ENCODE data around the gene ANKS1A. TPM values are rescaled to one million over a fixed set of nuclear protein-coding genes. Genes with fewer than 3 reads are reported as not detected.

The ANKS1A gene
- total RNA-seq, 2 donors from 2014 or later = 34.9 to 36.4 TPM

DNA sequence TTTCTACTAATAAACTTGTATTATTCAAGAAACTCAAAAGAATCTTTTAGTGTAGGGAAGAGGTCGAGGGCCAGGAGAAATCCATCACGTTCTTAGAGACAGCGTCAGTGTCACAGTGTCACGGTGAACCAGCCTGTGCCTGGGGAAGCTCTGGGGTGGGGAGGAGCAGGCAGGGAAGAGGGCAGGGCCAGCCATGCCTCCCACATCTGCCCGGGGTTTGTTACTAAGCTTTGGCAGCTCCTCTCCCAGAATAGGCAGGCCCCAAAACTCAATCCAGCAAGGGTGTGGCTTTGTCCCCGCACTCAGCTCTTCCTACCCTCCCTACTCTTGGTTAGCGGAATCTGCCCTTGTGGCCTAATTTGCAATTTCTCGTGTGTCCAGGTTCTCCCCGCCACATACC, 179.2 kb downstream of the ANKS1A start:
- WGBS, 2 experiments (ENCODE audit: insufficient coverage in 1 of 2, insufficient read length in 1 of 2) = 89 to 93% methylated on average over 3 to 9 of the region's 9 CpGs
- peaks cover 15% of the 10 kb centered on the region for H3K36me3 Mint-ChIP-seq (ENCODE audit: low read depth)

DNA sequence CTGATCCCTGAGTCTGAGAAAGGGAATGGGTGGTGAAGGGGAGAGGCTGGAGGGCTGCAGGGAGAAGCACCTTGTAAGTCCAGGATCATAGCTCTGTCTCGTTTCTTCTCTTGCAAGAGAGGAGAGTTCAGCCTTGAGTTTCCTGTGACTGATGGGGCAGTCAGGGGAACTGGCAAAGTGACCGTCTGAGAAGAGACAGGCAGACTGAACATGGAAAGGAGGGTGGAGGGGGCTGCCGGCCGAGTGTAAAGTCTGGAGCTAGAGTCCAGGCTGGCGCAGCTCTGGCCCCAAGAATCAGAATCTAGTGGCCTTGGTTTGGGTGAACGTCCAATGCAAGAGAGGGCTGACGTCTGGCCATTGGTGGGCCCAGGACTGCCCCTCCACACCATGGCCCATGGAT, 179.6 kb downstream of the ANKS1A start:
- WGBS, 2 experiments (ENCODE audit: insufficient coverage in 1 of 2, insufficient read length in 1 of 2) = 79 to 84% methylated on average over 5 to 7 of the region's 7 CpGs
- H3K9me3 ChIP-seq (ENCODE audit: control insufficient read depth, low read length) = no peaks in the 10 kb centered on the region
- H3K9me3 Mint-ChIP-seq = no peaks in the 10 kb centered on the region
- peaks cover 42% of the 10 kb centered on the region for H3K4me1 Mint-ChIP-seq
- peaks cover 20% of the 10 kb centered on the region for H3K4me1 ChIP-seq (ENCODE audit: control insufficient read depth, insufficient read depth, low read length)
- H3K27ac ChIP-seq (ENCODE audit: low read depth, low read length) = peak overlapping the region; percentile 58
- TF ChIP-seq, protein P1, sequence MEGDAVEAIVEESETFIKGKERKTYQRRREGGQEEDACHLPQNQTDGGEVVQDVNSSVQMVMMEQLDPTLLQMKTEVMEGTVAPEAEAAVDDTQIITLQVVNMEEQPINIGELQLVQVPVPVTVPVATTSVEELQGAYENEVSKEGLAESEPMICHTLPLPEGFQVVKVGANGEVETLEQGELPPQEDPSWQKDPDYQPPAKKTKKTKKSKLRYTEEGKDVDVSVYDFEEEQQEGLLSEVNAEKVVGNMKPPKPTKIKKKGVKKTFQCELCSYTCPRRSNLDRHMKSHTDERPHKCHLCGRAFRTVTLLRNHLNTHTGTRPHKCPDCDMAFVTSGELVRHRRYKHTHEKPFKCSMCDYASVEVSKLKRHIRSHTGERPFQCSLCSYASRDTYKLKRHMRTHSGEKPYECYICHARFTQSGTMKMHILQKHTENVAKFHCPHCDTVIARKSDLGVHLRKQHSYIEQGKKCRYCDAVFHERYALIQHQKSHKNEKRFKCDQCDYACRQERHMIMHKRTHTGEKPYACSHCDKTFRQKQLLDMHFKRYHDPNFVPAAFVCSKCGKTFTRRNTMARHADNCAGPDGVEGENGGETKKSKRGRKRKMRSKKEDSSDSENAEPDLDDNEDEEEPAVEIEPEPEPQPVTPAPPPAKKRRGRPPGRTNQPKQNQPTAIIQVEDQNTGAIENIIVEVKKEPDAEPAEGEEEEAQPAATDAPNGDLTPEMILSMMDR (conservative IDR thresholded peaks at IDR 0.05) = no peak
- peaks cover 8% of the 10 kb centered on the region for H3K36me3 ChIP-seq (ENCODE audit: control insufficient read depth, insufficient read depth, low read length)
- peak; percentile 75 for DNase-seq
- no peak overlapping the region for H3K9ac ChIP-seq (ENCODE audit: extremely low read depth, low read length, poor library complexity, severe bottlenecking)
- H3K36me3 Mint-ChIP-seq (ENCODE audit: low read depth) = peaks cover 14% of the 10 kb centered on the region
- no peaks in the 10 kb centered on the region for H3K27me3 Mint-ChIP-seq (ENCODE audit: insufficient read depth)
- no peak overlapping the region for H3K4me3 ChIP-seq (ENCODE audit: low read length)
- H3K4me3 Mint-ChIP-seq = no peak overlapping the region
- no peaks in the 10 kb centered on the region for H3K27me3 ChIP-seq (ENCODE audit: control insufficient read depth, insufficient read depth, low read length, poor library complexity, severe bottlenecking)
- H3K27ac Mint-ChIP-seq = peak overlapping the region; percentile 88

More for the DNA sequence above, 179.2 kb downstream of the ANKS1A start:
- no peak overlapping the region for H3K4me3 Mint-ChIP-seq
- H3K27ac Mint-ChIP-seq = peak overlapping the region; percentile 88
- Histone ChIP-seq H3K4me3 (ENCODE audit: low read length) (no peak overlapping the region), H3K9ac (ENCODE audit: extremely low read depth, low read length, poor library complexity, severe bottlenecking) (no peak overlapping the region), H3K9me3 (ENCODE audit: control insufficient read depth, low read length) (no peaks in the 10 kb centered on the region), H3K4me1 (ENCODE audit: control insufficient read depth, insufficient read depth, low read length) (peaks cover 16% of the 10 kb centered on the region), H3K36me3 (ENCODE audit: control insufficient read depth, insufficient read depth, low read length) (peaks cover 12% of the 10 kb centered on the region), H3K27me3 (ENCODE audit: control insufficient read depth, insufficient read depth, low read length, poor library complexity, severe bottlenecking) (no peaks in the 10 kb centered on the region), H3K27ac (ENCODE audit: low read depth, low read length) (peak overlapping the region; percentile 58)
- TF ChIP-seq, protein P1 (conservative IDR thresholded peaks at IDR 0.05) = no peak
- no peaks in the 10 kb centered on the region for H3K9me3 Mint-ChIP-seq
- DNase-seq = no peak
- no peaks in the 10 kb centered on the region for H3K27me3 Mint-ChIP-seq (ENCODE audit: insufficient read depth)
- H3K4me1 Mint-ChIP-seq = peaks cover 40% of the 10 kb centered on the region

DNA sequence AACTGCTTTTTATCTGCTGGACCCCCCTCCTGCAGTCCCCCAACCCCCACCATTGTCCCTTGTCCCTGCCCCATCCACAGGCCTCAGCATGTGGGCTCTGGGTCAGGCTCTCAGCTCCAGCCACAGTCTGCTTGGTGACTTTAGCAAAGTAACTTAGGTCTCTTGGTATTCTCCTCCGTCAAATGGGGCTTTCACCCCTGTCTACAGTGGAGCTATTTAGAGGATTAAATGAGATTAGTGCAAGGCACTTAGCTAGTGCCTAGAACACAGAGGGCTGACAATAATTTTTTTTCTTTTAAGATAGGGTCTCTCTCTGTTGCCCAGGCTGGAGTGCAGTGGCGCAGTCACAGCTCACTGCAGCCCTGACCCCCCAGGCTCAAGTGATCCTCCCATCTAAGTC, 180.2 kb downstream of the ANKS1A start:
- no peaks in the 10 kb centered on the region for H3K9me3 Mint-ChIP-seq
- H3K27ac ChIP-seq (ENCODE audit: low read depth, low read length) = no peak overlapping the region
- H3K4me3 Mint-ChIP-seq = no peak overlapping the region
- DNase-seq = no peak
- no peaks in the 10 kb centered on the region for H3K27me3 Mint-ChIP-seq (ENCODE audit: insufficient read depth)
- TF ChIP-seq, protein P1 (conservative IDR thresholded peaks at IDR 0.05) = no peak
- peaks cover 16% of the 10 kb centered on the region for H3K36me3 Mint-ChIP-seq (ENCODE audit: low read depth)
- H3K36me3 ChIP-seq (ENCODE audit: control insufficient read depth, insufficient read depth, low read length) = peaks cover 6% of the 10 kb centered on the region
- WGBS, 2 experiments (ENCODE audit: insufficient coverage in 1 of 2, insufficient read length in 1 of 2) = 86 to 94% methylated on average over 2 of the region's 2 CpGs
- peaks cover 25% of the 10 kb centered on the region for H3K4me1 ChIP-seq (ENCODE audit: control insufficient read depth, insufficient read depth, low read length)
- peaks cover 48% of the 10 kb centered on the region for H3K4me1 Mint-ChIP-seq
- H3K27me3 ChIP-seq (ENCODE audit: control insufficient read depth, insufficient read depth, low read length, poor library complexity, severe bottlenecking) = no peaks in the 10 kb centered on the region
- H3K9ac ChIP-seq (ENCODE audit: extremely low read depth, low read length, poor library complexity, severe bottlenecking) = no peak overlapping the region
- H3K4me3 ChIP-seq (ENCODE audit: low read length) = no peak overlapping the region
- peak overlapping the region; percentile 88 for H3K27ac Mint-ChIP-seq
- no peaks in the 10 kb centered on the region for H3K9me3 ChIP-seq (ENCODE audit: control insufficient read depth, low read length)

Measured in endodermal cell (in vitro differentiated cells).